SK-N-SH (cell line): ENCODE results near the gene ZNF177. TPM values are rescaled to one million over a fixed set of nuclear protein-coding genes. Genes with fewer than 3 reads are reported as not detected.
A peak's percentile ranks its signal among the peaks of the same experiment; 100 is the strongest.

ENCODE experiments used
- CTCF ChIA-PET: fragments of 300-600, 350-600 bp; formaldehyde crosslinking; extraction: SDS; loops from one replicate; lab custom pipeline; 2021; lab: Yijun Ruan, JAX
- POLR2A ChIA-PET: fragments of 350-600 bp; sonication (Branson Sonifier 250); formaldehyde crosslinking; extraction: SDS; loops from one replicate; lab custom pipeline; 2020; ENCODE audit warnings: antibody characterized with exemption, inconsistent platforms; lab: Yijun Ruan, JAX
- DNase-seq: peaks from one replicate; pipeline ENCODE4 v3.0.0; 2012
- H2AFZ ChIP-seq: fragments of 200-600 bp; sonication (generic); 2 replicates; pipeline ENCODE4 v1.8.1; 2016; ENCODE audit warnings: antibody characterized with exemption, mild to moderate bottlenecking, low read depth
- H3F3A ChIP-seq: fragments of 200-600 bp; sonication (generic); replicated peaks from 2 replicates; pipeline ENCODE3; 2016; ENCODE audit warnings: antibody characterized with exemption, mild to moderate bottlenecking; ENCODE audit not compliant: insufficient read depth
- H3K27ac ChIP-seq, 2 experiments: fragments of 200-500 bp in 1 of 2; fragments of 200-600 bp in 1 of 2; sonication (Bioruptor generic) in 1 of 2; sonication (generic), shearing (Covaris generic) in 1 of 2; 2 replicates each; pipeline versions ENCODE4 v1.5.1 to v1.6.1; 2014 to 2016; ENCODE audit warnings: low read depth in 2 of 2, inconsistent platforms in 1 of 2, low read length in 1 of 2, mild to moderate bottlenecking in 1 of 2, mixed read lengths in 1 of 2
- H3K27me3 ChIP-seq: fragments of 200-600 bp; sonication (generic), shearing (Covaris generic); 2 replicates; pipeline ENCODE4 v1.6.1; 2016; ENCODE audit warnings: mixed run types; ENCODE audit not compliant: insufficient read depth
- H3K36me3 ChIP-seq, 2 experiments: fragments of 200-500 bp in 1 of 2; fragments of 200-600 bp in 1 of 2; sonication (Bioruptor generic) in 1 of 2; sonication (generic) in 1 of 2; replicated peaks in 1 of 2; 2 replicates each; pipeline versions ENCODE3 to v1.5.1; 2014 to 2016; ENCODE audit warnings: low read length in 1 of 2, mild to moderate bottlenecking in 1 of 2; ENCODE audit not compliant: insufficient read depth in 2 of 2, control insufficient read depth in 1 of 2
- H3K4me1 ChIP-seq, 2 experiments: fragments of 200-500 bp in 1 of 2; fragments of 200-600 bp in 1 of 2; sonication (Bioruptor generic) in 1 of 2; sonication (generic), shearing (Covaris generic) in 1 of 2; 2 replicates each; pipeline versions ENCODE4 v1.5.1 to v1.6.1; 2014 to 2016; ENCODE audit warnings: low read depth in 1 of 2, low read length in 1 of 2, mixed run types in 1 of 2; ENCODE audit not compliant: insufficient read depth in 2 of 2, control insufficient read depth in 1 of 2
- H3K4me2 ChIP-seq: fragments of 200-600 bp; sonication (generic), shearing (Covaris generic); 2 replicates; pipeline ENCODE4 v1.6.1; 2017; ENCODE audit warnings: mixed run types
- H3K4me3 ChIP-seq, 2 experiments: fragments of 200-500 bp in 1 of 2; fragments of 200-600 bp in 1 of 2; sonication (Bioruptor generic) in 1 of 2; sonication (generic), shearing (Covaris generic) in 1 of 2; 2 replicates each; pipeline versions ENCODE4 v1.5.1 to v1.8.1; 2014 to 2016; ENCODE audit warnings: low read depth in 2 of 2, inconsistent platforms in 1 of 2, low read length in 1 of 2, mild to moderate bottlenecking in 1 of 2, mixed read lengths in 1 of 2, moderate library complexity in 1 of 2
- H3K79me2 ChIP-seq: fragments of 200-600 bp; sonication (generic); 2 replicates; pipeline ENCODE4 v1.8.1; 2017; ENCODE audit warnings: mild to moderate bottlenecking; ENCODE audit not compliant: insufficient read depth
- H3K9ac ChIP-seq: fragments of 200-600 bp; sonication (generic); 2 replicates; pipeline ENCODE4 v1.6.1; 2017; ENCODE audit warnings: mixed run types
- H3K9me2 ChIP-seq: fragments of 200-600 bp; sonication (generic); 2 replicates; pipeline ENCODE4 v1.6.1; 2017; ENCODE audit warnings: mixed run types
- H3K9me3 ChIP-seq: fragments of 200-600 bp; sonication (generic); 2 replicates; pipeline ENCODE4 v1.6.1; 2017; ENCODE audit warnings: mixed run types, mild to moderate bottlenecking, moderate library complexity
- H4K20me1 ChIP-seq: fragments of 200-600 bp; sonication (generic); 2 replicates; pipeline ENCODE4 v1.6.1; 2017; ENCODE audit warnings: mild to moderate bottlenecking, mixed run types; ENCODE audit not compliant: insufficient read depth
- EP300 ChIP-seq, 2 experiments: IDR thresholded peaks; 2 replicates each; pipeline versions ENCODE4 v1.4.0 to v1.6.1; 2012; ENCODE audit warnings: borderline replicate concordance in 1 of 2, low read depth in 1 of 2, low read length in 1 of 2
- FOXM1 ChIP-seq: IDR thresholded peaks from 2 replicates; pipeline ENCODE4 v1.4.0; 2012; ENCODE audit warnings: low read depth, mild to moderate bottlenecking
- GATA2 ChIP-seq: sonication (generic); formaldehyde crosslinking; IDR thresholded peaks from 2 replicates; pipeline ENCODE4 v1.5.0; 2020; ENCODE audit warnings: mild to moderate bottlenecking, missing genetic modification reagents
- MEF2A ChIP-seq: IDR thresholded peaks from 2 replicates; pipeline ENCODE4 v1.4.0; 2012; ENCODE audit warnings: low read depth, borderline replicate concordance
- MXI1 ChIP-seq: IDR thresholded peaks from 2 replicates; pipeline ENCODE4 v1.6.1; 2012; ENCODE audit warnings: mild to moderate bottlenecking, low read depth, low read length, improper control_type of control experiment
- POLR2AphosphoS5 ChIP-seq: IDR thresholded peaks from 2 replicates; pipeline ENCODE4 v1.6.1; 2012; ENCODE audit warnings: low read depth, low read length
- RAD21 ChIP-seq: IDR thresholded peaks from 2 replicates; pipeline ENCODE4 v1.6.1; 2012; ENCODE audit warnings: mild to moderate bottlenecking, low read length
- RXRA ChIP-seq: IDR thresholded peaks from 2 replicates; pipeline ENCODE4 v1.4.0; 2012; ENCODE audit warnings: low read depth, mild to moderate bottlenecking, borderline replicate concordance
- SMC3 ChIP-seq: IDR thresholded peaks from 2 replicates; pipeline ENCODE4 v1.6.1; 2012; ENCODE audit warnings: low read depth, low read length, improper control_type of control experiment
- TAF1 ChIP-seq: IDR thresholded peaks from 2 replicates; pipeline ENCODE4 v1.6.1; 2012; ENCODE audit warnings: low read depth, mild to moderate bottlenecking, low read length, moderate library complexity, borderline replicate concordance
- TEAD4 ChIP-seq: IDR thresholded peaks from 2 replicates; pipeline ENCODE4 v1.4.0; 2012; ENCODE audit warnings: mild to moderate bottlenecking, borderline replicate concordance; ENCODE audit not compliant: insufficient read depth
- WGBS: methylation state at CpG from one replicate; pipeline ENCODE4 v1.1.6; 2017; ENCODE audit warnings: low lambda C conversion rate; 5-methylcytosine and 5-hydroxymethylcytosine counted together
- polyA plus RNA-seq, 3 experiments: library from polyadenylated mRNA; depleted of rRNA; stranded (reverse); fragments of >200 nt; gene quantifications; 2 replicates each; pipeline ENCODE4 v1.2.3, GENCODE V29; 2012
- TF ChIP-seq, protein P1 (sequence below): fragments of 150-350 bp; IDR thresholded peaks from 2 replicates; pipeline ENCODE4 v1.6.1; 2016; ENCODE audit warnings: mild to moderate bottlenecking, low read depth, low read length
- TF ChIP-seq, protein P2 (sequence below): fragments of 150-350 bp; IDR thresholded peaks from 2 replicates; pipeline ENCODE4 v1.6.1; 2017; ENCODE audit warnings: antibody characterized with exemption, low read length, low read depth, borderline replicate concordance
- TF ChIP-seq, protein P3 (sequence below): fragments of 200-600 bp; sonication (generic); IDR thresholded peaks from 2 replicates; pipeline ENCODE4 v1.6.1; 2017; ENCODE audit warnings: antibody characterized with exemption, mild to moderate bottlenecking, moderate library complexity

Gene ZNF177
- polyA plus RNA-seq, 1 of the 3 experiments (the other 2 are of a cell fraction): 2.6 TPM

DNA sequence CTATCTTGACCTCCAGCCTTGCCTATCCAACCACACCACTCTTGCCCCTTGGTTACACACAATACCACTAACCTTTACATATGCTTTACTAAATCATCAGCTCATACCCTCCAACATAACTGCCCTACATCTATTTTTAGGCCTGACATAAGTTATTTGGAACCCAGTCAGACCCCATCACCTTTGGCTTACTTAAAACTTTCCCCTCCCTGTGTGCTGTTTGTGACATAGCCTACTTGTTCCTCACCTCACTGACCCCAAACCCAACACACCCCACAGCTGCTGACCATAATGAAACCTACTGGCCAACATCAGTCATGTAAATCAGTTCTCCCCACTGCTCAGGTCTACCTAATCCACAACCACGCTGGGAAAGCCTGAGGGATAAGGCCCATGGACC is 67.6 kb downstream of the ZNF177 start:
- TF ChIP-seq MEF2A (no peak), FOXM1 (no peak), RXRA (no peak), TEAD4 (no peak), MXI1 (no peak), POLR2AphosphoS5 (no peak), EP300 (IDR thresholded peaks at IDR 0.05; ENCODE audit: borderline replicate concordance in 1 of 2, low read depth in 1 of 2, low read length in 1 of 2) (no peak), GATA2 (CRISPR knock-in tag) (no peak), TAF1 (no peak)
- TF ChIP-seq, protein P1, sequence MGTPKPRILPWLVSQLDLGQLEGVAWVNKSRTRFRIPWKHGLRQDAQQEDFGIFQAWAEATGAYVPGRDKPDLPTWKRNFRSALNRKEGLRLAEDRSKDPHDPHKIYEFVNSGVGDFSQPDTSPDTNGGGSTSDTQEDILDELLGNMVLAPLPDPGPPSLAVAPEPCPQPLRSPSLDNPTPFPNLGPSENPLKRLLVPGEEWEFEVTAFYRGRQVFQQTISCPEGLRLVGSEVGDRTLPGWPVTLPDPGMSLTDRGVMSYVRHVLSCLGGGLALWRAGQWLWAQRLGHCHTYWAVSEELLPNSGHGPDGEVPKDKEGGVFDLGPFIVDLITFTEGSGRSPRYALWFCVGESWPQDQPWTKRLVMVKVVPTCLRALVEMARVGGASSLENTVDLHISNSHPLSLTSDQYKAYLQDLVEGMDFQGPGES: no peak
- TF ChIP-seq, protein P2, sequence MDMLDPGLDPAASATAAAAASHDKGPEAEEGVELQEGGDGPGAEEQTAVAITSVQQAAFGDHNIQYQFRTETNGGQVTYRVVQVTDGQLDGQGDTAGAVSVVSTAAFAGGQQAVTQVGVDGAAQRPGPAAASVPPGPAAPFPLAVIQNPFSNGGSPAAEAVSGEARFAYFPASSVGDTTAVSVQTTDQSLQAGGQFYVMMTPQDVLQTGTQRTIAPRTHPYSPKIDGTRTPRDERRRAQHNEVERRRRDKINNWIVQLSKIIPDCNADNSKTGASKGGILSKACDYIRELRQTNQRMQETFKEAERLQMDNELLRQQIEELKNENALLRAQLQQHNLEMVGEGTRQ: no peak
- Histone ChIP-seq H3K27me3 (no peaks in the 10 kb centered on the region), H4K20me1 (no peaks in the 10 kb centered on the region), H3K9ac (no peak overlapping the region), H2AFZ (no peak overlapping the region), H3K4me1 (peaks cover 3 to 10% of the 10 kb centered on the region in 2 experiments; a peak in 3 of 4 replicates), H3K4me2 (no peak overlapping the region), H3K4me3 (no peak overlapping the region), H3K9me3 (no peaks in the 10 kb centered on the region), H3K27ac (no peak overlapping the region), H3F3A (no peaks in the 10 kb centered on the region), H3K9me2 (no peaks in the 10 kb centered on the region), H3K36me3 (peaks cover 40 to 43% of the 10 kb centered on the region in 2 experiments), H3K79me2 (peaks cover 35% of the 10 kb centered on the region)
- DNase-seq: no peak
- 89% methylated on average over 1 of the region's 1 CpG for WGBS
- CTCF ChIA-PET: interaction anchor here (1.2 kb wide), 1 partner anchor 225 kb away, joined by 3 read pairs; no protein-coding TSS in a partner anchor
- POLR2A ChIA-PET: no interaction called here

DNA sequence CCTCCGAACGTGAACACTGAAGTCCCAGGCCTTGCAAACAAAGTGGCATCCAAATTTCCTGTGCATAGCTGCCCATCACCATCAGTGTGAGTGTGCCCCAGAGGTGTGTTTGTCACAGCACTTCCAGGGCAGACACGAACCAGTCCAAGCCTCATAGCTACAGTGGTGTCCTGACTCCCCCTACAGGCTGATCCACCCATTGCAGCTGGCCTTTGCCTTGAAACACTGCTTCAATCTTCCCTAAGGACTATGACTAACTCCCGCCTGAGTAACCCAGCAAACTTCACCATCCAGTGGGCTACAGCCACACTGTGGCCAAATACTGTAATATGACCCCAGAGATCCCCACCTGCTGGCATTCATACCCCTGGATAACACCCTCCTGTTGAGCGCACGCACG is 68.7 kb downstream of the ZNF177 start:
- Histone ChIP-seq H3K9me2 (no peaks in the 10 kb centered on the region), H4K20me1 (no peaks in the 10 kb centered on the region), H3K4me2 (no peak overlapping the region), H3K9me3 (no peaks in the 10 kb centered on the region), H3K9ac (no peak overlapping the region), H2AFZ (no peak overlapping the region), H3K4me1 (peaks cover 3 to 12% of the 10 kb centered on the region in 2 experiments; a peak in 3 of 4 replicates), H3F3A (no peaks in the 10 kb centered on the region)
- ChIA-PET POLR2A (no interaction called here), CTCF (interaction anchor here (1.0 to 1.3 kb wide), 3 partner anchors 12 to 225 kb away, joined by 3 to 4 read pairs (median 3); no protein-coding TSS in a partner anchor)
- TF ChIP-seq, protein P3, sequence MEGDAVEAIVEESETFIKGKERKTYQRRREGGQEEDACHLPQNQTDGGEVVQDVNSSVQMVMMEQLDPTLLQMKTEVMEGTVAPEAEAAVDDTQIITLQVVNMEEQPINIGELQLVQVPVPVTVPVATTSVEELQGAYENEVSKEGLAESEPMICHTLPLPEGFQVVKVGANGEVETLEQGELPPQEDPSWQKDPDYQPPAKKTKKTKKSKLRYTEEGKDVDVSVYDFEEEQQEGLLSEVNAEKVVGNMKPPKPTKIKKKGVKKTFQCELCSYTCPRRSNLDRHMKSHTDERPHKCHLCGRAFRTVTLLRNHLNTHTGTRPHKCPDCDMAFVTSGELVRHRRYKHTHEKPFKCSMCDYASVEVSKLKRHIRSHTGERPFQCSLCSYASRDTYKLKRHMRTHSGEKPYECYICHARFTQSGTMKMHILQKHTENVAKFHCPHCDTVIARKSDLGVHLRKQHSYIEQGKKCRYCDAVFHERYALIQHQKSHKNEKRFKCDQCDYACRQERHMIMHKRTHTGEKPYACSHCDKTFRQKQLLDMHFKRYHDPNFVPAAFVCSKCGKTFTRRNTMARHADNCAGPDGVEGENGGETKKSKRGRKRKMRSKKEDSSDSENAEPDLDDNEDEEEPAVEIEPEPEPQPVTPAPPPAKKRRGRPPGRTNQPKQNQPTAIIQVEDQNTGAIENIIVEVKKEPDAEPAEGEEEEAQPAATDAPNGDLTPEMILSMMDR: peak; percentile 47
- TF ChIP-seq GATA2 (CRISPR knock-in tag): no peak
- peak; percentile 29 for TF ChIP-seq SMC3
- TF ChIP-seq RAD21: peak; percentile 63
- TF ChIP-seq, all 33 proteins: peak for 3
- 96% methylated on average over 4 of the region's 7 CpGs for WGBS
- H3K79me2 ChIP-seq: peaks cover 35% of the 10 kb centered on the region
- H3K27ac ChIP-seq: no peak overlapping the region
- H3K4me3 ChIP-seq: no peak overlapping the region
- H3K27me3 ChIP-seq: no peaks in the 10 kb centered on the region
- peak; percentile 59 for DNase-seq
- H3K36me3 ChIP-seq: peaks cover 30 to 41% of the 10 kb centered on the region in 2 experiments

Other genes with a start within 250 kb of the ZNF177 start
- not detected in 2 replicates for gene OR7G1, start 247.2 kb upstream of the ZNF177 start, polyA plus RNA-seq (2012; rRNA removed)
- gene OR7G3, start 236.1 kb upstream of the ZNF177 start, polyA plus RNA-seq (2012; rRNA removed): not detected in 2 replicates
- 13.2 and 16.0 TPM in 2 replicates for gene ZNF317, start 222.6 kb upstream of the ZNF177 start, polyA plus RNA-seq (2012; rRNA removed)
- not detected in 2 replicates for gene OR7D2, start 184.0 kb upstream of the ZNF177 start, polyA plus RNA-seq (2012; rRNA removed)
- gene OR7D4, start 143.4 kb upstream of the ZNF177 start, polyA plus RNA-seq (2012; rRNA removed): not detected in 2 replicates
- gene OR7E24, start 112.1 kb upstream of the ZNF177 start, polyA plus RNA-seq (2012; rRNA removed): not detected in 2 replicates
- 0.97 and 1.2 TPM in 2 replicates for gene ZNF699, start 53.2 kb upstream of the ZNF177 start, polyA plus RNA-seq (2012; rRNA removed)
- 10.4 and 15.2 TPM in 2 replicates for gene ZNF559, start 38.8 kb upstream of the ZNF177 start, polyA plus RNA-seq (2012; rRNA removed)
- gene ZNF266, start 72.6 kb downstream of the ZNF177 start, polyA plus RNA-seq (2012; rRNA removed): 11.1 and 19.6 TPM in 2 replicates
- 0.10 TPM in 2 replicates for gene ZNF560, start 135.6 kb downstream of the ZNF177 start, polyA plus RNA-seq (2012; rRNA removed)
- gene ZNF426, start 175.6 kb downstream of the ZNF177 start, polyA plus RNA-seq (2012; rRNA removed): 2.4 and 3.5 TPM in 2 replicates
- gene ZNF121, start 221.5 kb downstream of the ZNF177 start, polyA plus RNA-seq (2012; rRNA removed): 1.8 and 2.8 TPM in 2 replicates